Stimulated activated naive CD8-positive, alpha-beta T cell treated with anti-CD3 and anti-CD28 coated beads, Interleukin-15, amount 100 ng/mL, for 72 hours (primary cell): ENCODE measurements around the gene CADPS.
A peak's percentile ranks its signal among the peaks of the same experiment; 100 is the strongest.

Experiments
- ATAC-seq: fragments of 150-1000 bp; cut with Tn5 transposase; 2 replicates; pipeline ENCODE4 v1.10.0; 2021; ENCODE audit warnings: mild to moderate bottlenecking, moderate library complexity
- DNase-seq, 2 donors: peaks; one replicate each; pipeline ENCODE4 v3.0.0; 2021 to 2022
- H3K27ac Mint-ChIP-seq, 2 donors: one replicate each; pipeline ENCODE4 v1.8.0; 2022; ENCODE audit warnings: mild to moderate bottlenecking in 2 of 2, mixed read lengths in 2 of 2, moderate library complexity in 2 of 2
- H3K27me3 Mint-ChIP-seq: one replicate; pipeline ENCODE4 v1.8.0; 2022; ENCODE audit warnings: mixed read lengths
- H3K4me1 Mint-ChIP-seq: one replicate; pipeline ENCODE4 v1.8.0; 2022; ENCODE audit warnings: mild to moderate bottlenecking, mixed read lengths
- H3K4me3 Mint-ChIP-seq, 2 donors: one replicate each; pipeline ENCODE4 v1.8.0; 2022; ENCODE audit warnings: mild to moderate bottlenecking in 2 of 2, mixed read lengths in 2 of 2, moderate library complexity in 1 of 2
- H3K9me3 Mint-ChIP-seq, 2 donors: one replicate each; pipeline ENCODE4 v1.8.0; 2022; ENCODE audit warnings: mixed read lengths in 2 of 2

CADPS gene

GRCh38 chr3:62404321-62404720 is 470.9 kb downstream of the CADPS start:
- Mint-ChIP-seq H3K27me3 (peaks cover 4% of the 10 kb centered on the region), H3K4me3 (no peak overlapping the region), H3K27ac (no peak overlapping the region), H3K4me1 (no peaks in the 10 kb centered on the region), H3K9me3 (no peaks in the 10 kb centered on the region)
- ATAC-seq: no peak
- no peak for DNase-seq

GRCh38 chr3:62403765-62404164 is 471.5 kb downstream of the CADPS start:
- Mint-ChIP-seq H3K27me3 (peaks cover 8% of the 10 kb centered on the region), H3K9me3 (no peaks in the 10 kb centered on the region), H3K27ac (no peak overlapping the region), H3K4me1 (no peaks in the 10 kb centered on the region), H3K4me3 (no peak overlapping the region)
- ATAC-seq: no peak
- no peak for DNase-seq

GRCh38 chr3:62392626-62393292 is 482.5 kb downstream of the CADPS start:
- DNase-seq: no peak
- H3K9me3 Mint-ChIP-seq: peaks cover 7 to 10% of the 10 kb centered on the region in 2 donors
- peaks cover 27% of the 10 kb centered on the region for H3K27me3 Mint-ChIP-seq
- no peaks in the 10 kb centered on the region for H3K4me1 Mint-ChIP-seq
- no peak overlapping the region for H3K27ac Mint-ChIP-seq
- H3K4me3 Mint-ChIP-seq: no peak overlapping the region
- ATAC-seq: no peak

GRCh38 chr3:62387251-62387650 is 488.0 kb downstream of the CADPS start:
- DNase-seq (no peak), ATAC-seq (no peak)
- Mint-ChIP-seq H3K4me3 (no peak overlapping the region), H3K4me1 (no peaks in the 10 kb centered on the region), H3K27ac (no peak overlapping the region), H3K9me3 (peaks cover 0 to 8% of the 10 kb centered on the region in 2 donors), H3K27me3 (peaks cover 25% of the 10 kb centered on the region)

GRCh38 chr3:62379321-62379798 is 495.9 kb downstream of the CADPS start:
- Mint-ChIP-seq H3K4me1 (peaks cover 11% of the 10 kb centered on the region), H3K9me3 (peaks cover 0 to 4% of the 10 kb centered on the region in 2 donors), H3K4me3 (no peak overlapping the region), H3K27me3 (peaks cover 76% of the 10 kb centered on the region), H3K27ac (no peak overlapping the region)
- DNase-seq (no peak), ATAC-seq (no peak)

GRCh38 chr3:62378921-62379320 is 496.3 kb downstream of the CADPS start:
- H3K4me1 Mint-ChIP-seq: peaks cover 15% of the 10 kb centered on the region
- no peak for ATAC-seq
- H3K4me3 Mint-ChIP-seq: no peak overlapping the region
- DNase-seq: no peak
- peaks cover 81% of the 10 kb centered on the region for H3K27me3 Mint-ChIP-seq
- peaks cover 0 to 4% of the 10 kb centered on the region in 2 donors for H3K9me3 Mint-ChIP-seq
- H3K27ac Mint-ChIP-seq: no peak overlapping the region

- ATAC-seq: no peak
- peaks cover 17% of the 10 kb centered on the region for H3K4me1 Mint-ChIP-seq
- no peak for DNase-seq
- H3K9me3 Mint-ChIP-seq: no peaks in the 10 kb centered on the region
- no peak overlapping the region for H3K4me3 Mint-ChIP-seq
- H3K27ac Mint-ChIP-seq: no peak overlapping the region
- H3K27me3 Mint-ChIP-seq: peaks cover 86% of the 10 kb centered on the region
Measured at GRCh38 chr3:62378311-62378789, 496.9 kb downstream of the CADPS start.

GRCh38 chr3:62376906-62377877 is 498.0 kb downstream of the CADPS start:
- Mint-ChIP-seq H3K4me3 (no peak overlapping the region), H3K9me3 (no peaks in the 10 kb centered on the region), H3K27ac (no peak overlapping the region), H3K4me1 (peaks cover 17% of the 10 kb centered on the region), H3K27me3 (peaks cover 95% of the 10 kb centered on the region)
- DNase-seq: no peak
- no peak for ATAC-seq

- Mint-ChIP-seq H3K27me3 (peaks cover 97% of the 10 kb centered on the region), H3K4me3 (no peak overlapping the region), H3K9me3 (no peaks in the 10 kb centered on the region), H3K27ac (no peak overlapping the region), H3K4me1 (peaks cover 18% of the 10 kb centered on the region)
- no peak for DNase-seq
- no peak for ATAC-seq
Measured at GRCh38 chr3:62376454-62376720, 498.8 kb downstream of the CADPS start.

GRCh38 chr3:62375655-62376453 is 499.4 kb downstream of the CADPS start:
- no peak overlapping the region for H3K4me3 Mint-ChIP-seq
- peaks cover 97% of the 10 kb centered on the region for H3K27me3 Mint-ChIP-seq
- ATAC-seq: no peak
- no peak overlapping the region for H3K27ac Mint-ChIP-seq
- H3K9me3 Mint-ChIP-seq: no peaks in the 10 kb centered on the region
- DNase-seq: no peak
- H3K4me1 Mint-ChIP-seq: peaks cover 23% of the 10 kb centered on the region

GRCh38 chr3:62374341-62375218 is 500.6 kb downstream of the CADPS start:
- Mint-ChIP-seq H3K27ac (no peak overlapping the region), H3K27me3 (peaks cover 97% of the 10 kb centered on the region), H3K4me3 (peak overlapping the region; percentile 59 to 66), H3K9me3 (no peaks in the 10 kb centered on the region), H3K4me1 (peaks cover 34% of the 10 kb centered on the region)
- DNase-seq (no peak), ATAC-seq (no peak)

- H3K4me1 Mint-ChIP-seq: peaks cover 36% of the 10 kb centered on the region
- H3K4me3 Mint-ChIP-seq: peak overlapping the region; percentile 59 to 66
- no peak for ATAC-seq
Measured at GRCh38 chr3:62373714-62374333, 501.4 kb downstream of the CADPS start.

GRCh38 chr3:62373215-62373614 is 502.0 kb downstream of the CADPS start, which contains the start of gene FEZF2:
Gene FEZF2 (minus strand): TSS chr3:62373550. CDS start chr3:62372868, 682 bp downstream.
- ATAC-seq (no peak), DNase-seq (no peak)
- Mint-ChIP-seq H3K9me3 (no peaks in the 10 kb centered on the region), H3K4me3 (peak within 1 kb of the TSS; percentile 59 to 66), H3K27ac (no peak within 1 kb of the TSS), H3K4me1 (peaks cover 34% of the 10 kb centered on the region), H3K27me3 (peaks cover 100% of the 10 kb centered on the region)

More at GRCh38 chr3:62373714-62374333, 501.4 kb downstream of the CADPS start:
- H3K27me3 Mint-ChIP-seq: peaks cover 97% of the 10 kb centered on the region
- no peak overlapping the region for H3K27ac Mint-ChIP-seq
- no peak for DNase-seq
- no peaks in the 10 kb centered on the region for H3K9me3 Mint-ChIP-seq

- DNase-seq (no peak), ATAC-seq (no peak)
- H3K27ac Mint-ChIP-seq: no peak overlapping the region
- H3K9me3 Mint-ChIP-seq: no peaks in the 10 kb centered on the region
- peaks cover 100% of the 10 kb centered on the region for H3K27me3 Mint-ChIP-seq
- peaks cover 31% of the 10 kb centered on the region for H3K4me1 Mint-ChIP-seq
- no peak overlapping the region for H3K4me3 Mint-ChIP-seq
Measured at GRCh38 chr3:62372621-62373041, 502.6 kb downstream of the CADPS start.
